ENCODE data around the gene MRGPRD. TPM values are rescaled to one million over a fixed set of nuclear protein-coding genes. Genes with fewer than 3 reads are reported as not detected.

The MRGPRD gene
- total and polyA plus RNA-seq, 4 donors, result not detected

DNA sequence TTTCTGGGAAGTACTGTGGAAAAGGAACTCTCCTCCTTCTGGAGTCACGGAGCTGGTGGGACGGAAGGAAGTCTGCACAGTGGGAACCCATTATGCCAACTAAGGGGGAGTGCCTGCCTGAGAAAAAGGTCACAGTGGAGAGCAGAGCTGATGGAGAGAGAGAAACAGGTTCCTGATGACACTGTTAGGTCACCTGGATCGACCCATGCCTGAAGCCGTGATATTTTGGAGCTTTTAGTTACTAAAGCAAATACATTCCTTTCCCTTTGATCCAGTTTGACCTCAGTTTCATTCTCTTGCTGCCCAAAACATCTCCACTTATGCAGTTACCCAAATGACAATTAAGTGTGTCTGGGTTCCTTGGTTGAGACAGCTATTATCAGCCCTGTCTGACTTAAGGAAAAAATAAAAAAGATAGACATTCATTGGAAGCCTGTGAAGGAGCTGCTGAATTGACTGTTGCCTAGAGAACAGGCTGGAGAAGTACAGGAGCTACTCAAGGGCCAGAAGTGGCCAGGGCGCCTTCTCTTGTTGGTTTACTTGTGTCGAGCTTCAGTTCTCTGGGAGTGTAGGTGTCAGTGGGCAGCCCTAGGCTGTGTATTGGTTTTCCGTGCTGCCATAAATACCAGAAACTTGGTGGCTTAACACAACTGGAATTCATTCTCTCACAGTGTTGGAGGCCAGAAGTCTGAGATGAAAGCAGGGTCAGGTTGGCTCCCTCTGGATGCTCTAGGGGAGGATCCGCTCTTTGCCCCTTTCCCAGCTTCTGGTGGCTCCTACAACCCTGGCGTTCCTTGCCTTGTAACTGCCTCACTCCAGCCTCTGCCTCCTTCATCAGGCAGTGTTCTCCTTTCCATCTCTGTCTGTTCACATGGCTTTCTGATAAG, 13.6 kb downstream of the MRGPRD start:
- Histone ChIP-seq H3K9ac (ENCODE audit: low read depth in 1 of 2, low read length in 2 of 2) (no peak overlapping the region), H3K36me3 (ENCODE audit: control insufficient read depth in 4 of 4, insufficient read depth in 3 of 4, low read depth in 1 of 4, low read length in 3 of 4) (no peaks in the 10 kb centered on the region), H3K9me3 (ENCODE audit: control insufficient read depth in 4 of 4, low read length in 3 of 4) (no peaks in the 10 kb centered on the region), H3K27me3 (ENCODE audit: control insufficient read depth in 4 of 4, insufficient read depth in 4 of 4, low read length in 3 of 4) (no peaks in the 10 kb centered on the region), H3K4me3 (ENCODE audit: low read depth in 1 of 3, low read length in 3 of 3) (no peak overlapping the region), H3K4me1 (ENCODE audit: control insufficient read depth in 4 of 4, insufficient read depth in 4 of 4, low read length in 3 of 4) (no peaks in the 10 kb centered on the region), H3K27ac (ENCODE audit: low read depth in 1 of 2, low read length in 2 of 2) (no peak overlapping the region)
- DNase-seq (ENCODE audit: low spot score), result peak; percentile 24
- 92% methylated on average over 9 of the region's 9 CpGs for WGBS
- no peak for TF ChIP-seq EGR1 (IDR thresholded peaks at IDR 0.05; ENCODE audit: low read depth in 2 of 2)
- no peak for TF ChIP-seq TAF1 (conservative IDR thresholded peaks at IDR 0.05)
- no peak for TF ChIP-seq HNF4G (IDR thresholded peaks at IDR 0.05)
- TF ChIP-seq, protein P1, sequence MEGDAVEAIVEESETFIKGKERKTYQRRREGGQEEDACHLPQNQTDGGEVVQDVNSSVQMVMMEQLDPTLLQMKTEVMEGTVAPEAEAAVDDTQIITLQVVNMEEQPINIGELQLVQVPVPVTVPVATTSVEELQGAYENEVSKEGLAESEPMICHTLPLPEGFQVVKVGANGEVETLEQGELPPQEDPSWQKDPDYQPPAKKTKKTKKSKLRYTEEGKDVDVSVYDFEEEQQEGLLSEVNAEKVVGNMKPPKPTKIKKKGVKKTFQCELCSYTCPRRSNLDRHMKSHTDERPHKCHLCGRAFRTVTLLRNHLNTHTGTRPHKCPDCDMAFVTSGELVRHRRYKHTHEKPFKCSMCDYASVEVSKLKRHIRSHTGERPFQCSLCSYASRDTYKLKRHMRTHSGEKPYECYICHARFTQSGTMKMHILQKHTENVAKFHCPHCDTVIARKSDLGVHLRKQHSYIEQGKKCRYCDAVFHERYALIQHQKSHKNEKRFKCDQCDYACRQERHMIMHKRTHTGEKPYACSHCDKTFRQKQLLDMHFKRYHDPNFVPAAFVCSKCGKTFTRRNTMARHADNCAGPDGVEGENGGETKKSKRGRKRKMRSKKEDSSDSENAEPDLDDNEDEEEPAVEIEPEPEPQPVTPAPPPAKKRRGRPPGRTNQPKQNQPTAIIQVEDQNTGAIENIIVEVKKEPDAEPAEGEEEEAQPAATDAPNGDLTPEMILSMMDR (IDR thresholded peaks at IDR 0.05; ENCODE audit: low read depth, low read length, missing input control), result no peak

DNA sequence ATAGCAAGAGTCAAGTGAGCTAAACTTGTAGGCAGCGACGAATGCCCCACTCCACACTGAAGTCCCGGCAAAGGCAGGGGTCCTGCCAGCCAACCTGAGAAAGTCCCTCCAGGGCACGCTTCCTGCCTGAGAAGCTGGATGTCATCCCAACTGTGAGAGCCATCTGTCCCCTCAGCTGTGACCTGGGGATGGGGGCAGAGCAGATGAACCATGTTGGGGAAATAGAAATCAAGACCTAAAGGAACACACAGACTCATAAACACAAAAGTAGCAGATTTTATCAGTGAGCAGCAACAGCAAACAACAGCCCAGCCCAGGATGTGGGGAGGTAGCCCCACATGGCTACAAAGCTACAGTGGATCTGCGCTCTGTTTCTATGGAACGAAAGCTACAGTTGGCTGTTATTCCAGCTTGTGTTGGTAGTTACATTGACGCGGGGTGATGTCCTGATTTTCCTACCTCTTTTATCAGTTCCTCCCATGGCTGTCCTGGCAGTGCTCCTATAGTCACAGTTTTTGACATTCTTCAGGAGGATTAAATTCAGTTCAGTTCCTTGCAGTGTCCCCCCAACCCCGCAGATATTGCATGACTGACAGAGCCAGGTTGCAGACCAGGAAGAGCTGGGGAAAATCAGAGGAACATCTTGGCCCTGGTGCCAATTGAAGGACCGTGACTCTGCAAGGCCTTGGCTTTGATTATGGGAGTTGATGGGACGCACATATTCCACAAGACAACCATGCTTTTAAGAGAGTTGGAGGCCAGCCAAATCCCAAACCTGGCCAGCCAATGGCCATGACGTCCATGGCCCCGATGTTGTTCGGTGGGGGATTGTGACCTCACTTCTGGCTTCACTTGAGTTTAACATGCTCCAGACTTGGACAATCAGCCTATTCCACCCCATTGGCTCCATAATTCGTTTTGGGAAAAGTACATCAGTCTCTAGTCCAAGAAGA, 14.6 kb downstream of the MRGPRD start:
- Histone ChIP-seq H3K36me3 (ENCODE audit: control insufficient read depth in 4 of 4, insufficient read depth in 3 of 4, low read depth in 1 of 4, low read length in 3 of 4) (no peaks in the 10 kb centered on the region), H3K4me1 (ENCODE audit: control insufficient read depth in 4 of 4, insufficient read depth in 4 of 4, low read length in 3 of 4) (no peaks in the 10 kb centered on the region), H3K4me3 (ENCODE audit: low read depth in 1 of 3, low read length in 3 of 3) (no peak overlapping the region), H3K9me3 (ENCODE audit: control insufficient read depth in 4 of 4, low read length in 3 of 4) (no peaks in the 10 kb centered on the region), H3K27me3 (ENCODE audit: control insufficient read depth in 4 of 4, insufficient read depth in 4 of 4, low read length in 3 of 4) (no peaks in the 10 kb centered on the region), H3K27ac (ENCODE audit: low read depth in 1 of 2, low read length in 2 of 2) (no peak overlapping the region), H3K9ac (ENCODE audit: low read depth in 1 of 2, low read length in 2 of 2) (no peak overlapping the region)
- TF ChIP-seq EGR1 (IDR thresholded peaks at IDR 0.05; ENCODE audit: low read depth in 2 of 2) (no peak), JUND (IDR thresholded peaks at IDR 0.05) (no peak), RXRA (IDR thresholded peaks at IDR 0.05) (no peak), YY1 (IDR thresholded peaks at IDR 0.05) (no peak), GABPA (IDR thresholded peaks at IDR 0.05 in 1 of 2, conservative IDR thresholded peaks at IDR 0.05 in 1 of 2) (no peak), RAD21 (IDR thresholded peaks at IDR 0.05) (no peak), TAF1 (conservative IDR thresholded peaks at IDR 0.05) (no peak), HNF4G (IDR thresholded peaks at IDR 0.05) (no peak)
- TF ChIP-seq, protein P2, sequence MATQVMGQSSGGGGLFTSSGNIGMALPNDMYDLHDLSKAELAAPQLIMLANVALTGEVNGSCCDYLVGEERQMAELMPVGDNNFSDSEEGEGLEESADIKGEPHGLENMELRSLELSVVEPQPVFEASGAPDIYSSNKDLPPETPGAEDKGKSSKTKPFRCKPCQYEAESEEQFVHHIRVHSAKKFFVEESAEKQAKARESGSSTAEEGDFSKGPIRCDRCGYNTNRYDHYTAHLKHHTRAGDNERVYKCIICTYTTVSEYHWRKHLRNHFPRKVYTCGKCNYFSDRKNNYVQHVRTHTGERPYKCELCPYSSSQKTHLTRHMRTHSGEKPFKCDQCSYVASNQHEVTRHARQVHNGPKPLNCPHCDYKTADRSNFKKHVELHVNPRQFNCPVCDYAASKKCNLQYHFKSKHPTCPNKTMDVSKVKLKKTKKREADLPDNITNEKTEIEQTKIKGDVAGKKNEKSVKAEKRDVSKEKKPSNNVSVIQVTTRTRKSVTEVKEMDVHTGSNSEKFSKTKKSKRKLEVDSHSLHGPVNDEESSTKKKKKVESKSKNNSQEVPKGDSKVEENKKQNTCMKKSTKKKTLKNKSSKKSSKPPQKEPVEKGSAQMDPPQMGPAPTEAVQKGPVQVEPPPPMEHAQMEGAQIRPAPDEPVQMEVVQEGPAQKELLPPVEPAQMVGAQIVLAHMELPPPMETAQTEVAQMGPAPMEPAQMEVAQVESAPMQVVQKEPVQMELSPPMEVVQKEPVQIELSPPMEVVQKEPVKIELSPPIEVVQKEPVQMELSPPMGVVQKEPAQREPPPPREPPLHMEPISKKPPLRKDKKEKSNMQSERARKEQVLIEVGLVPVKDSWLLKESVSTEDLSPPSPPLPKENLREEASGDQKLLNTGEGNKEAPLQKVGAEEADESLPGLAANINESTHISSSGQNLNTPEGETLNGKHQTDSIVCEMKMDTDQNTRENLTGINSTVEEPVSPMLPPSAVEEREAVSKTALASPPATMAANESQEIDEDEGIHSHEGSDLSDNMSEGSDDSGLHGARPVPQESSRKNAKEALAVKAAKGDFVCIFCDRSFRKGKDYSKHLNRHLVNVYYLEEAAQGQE (IDR thresholded peaks at IDR 0.05), result no peak
- TF ChIP-seq, protein P3, sequence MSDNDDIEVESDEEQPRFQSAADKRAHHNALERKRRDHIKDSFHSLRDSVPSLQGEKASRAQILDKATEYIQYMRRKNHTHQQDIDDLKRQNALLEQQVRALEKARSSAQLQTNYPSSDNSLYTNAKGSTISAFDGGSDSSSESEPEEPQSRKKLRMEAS (IDR thresholded peaks at IDR 0.05), result no peak
- peak; percentile 12 for DNase-seq (ENCODE audit: low spot score)
- WGBS, result 90% methylated on average over 15 of the region's 15 CpGs
